HepG2 (cell line): ENCODE measurements around the gene TNP2. TPM values are rescaled to one million over a fixed set of nuclear protein-coding genes. Genes with fewer than 3 reads are reported as not detected.

Experiments used
- AHR ChIP-seq: IDR thresholded peaks from 2 replicates; pipeline ENCODE4 v1.6.1; 2018; ENCODE audit warnings: missing genetic modification reagents, missing compliant biosample characterization
- ASH2L ChIP-seq: fragments of 300-600, 200-600 bp; sonication (generic); IDR thresholded peaks from 2 replicates; pipeline ENCODE4 v1.7.0; 2017; ENCODE audit warnings: low read depth, mild to moderate bottlenecking, moderate library complexity, mixed read lengths, low read length; ENCODE audit not compliant: insufficient read length
- BCL6 ChIP-seq: IDR thresholded peaks from 2 replicates; pipeline ENCODE4 v1.6.1; 2016; ENCODE audit warnings: missing genetic modification reagents, missing compliant biosample characterization
- BRD4 ChIP-seq: sonication (generic); formaldehyde crosslinking; IDR thresholded peaks from 2 replicates; pipeline ENCODE4 v1.4.0; 2020; ENCODE audit warnings: missing genetic modification reagents
- DNMT1 ChIP-seq: sonication (generic); formaldehyde crosslinking; IDR thresholded peaks from 2 replicates; pipeline ENCODE4 v1.5.1; 2020; ENCODE audit warnings: mild to moderate bottlenecking, missing genetic modification reagents
- HDAC1 ChIP-seq: sonication (generic); formaldehyde crosslinking; IDR thresholded peaks from 2 replicates; pipeline ENCODE4 v1.5.1; 2020; ENCODE audit warnings: mild to moderate bottlenecking, missing genetic modification reagents
- HIVEP1 ChIP-seq: sonication (generic); formaldehyde crosslinking; IDR thresholded peaks from 2 replicates; pipeline ENCODE4 v1.4.0; 2020; ENCODE audit warnings: mild to moderate bottlenecking, missing genetic modification reagents
- MAFK ChIP-seq, 2 experiments: IDR thresholded peaks in 1 of 2; conservative IDR thresholded peaks in 1 of 2; 2 replicates each; pipeline ENCODE4 v1.6.1; 2011; ENCODE audit warnings: improper control_type of control experiment in 2 of 2, low read length in 2 of 2
- MYNN ChIP-seq: sonication (generic); formaldehyde crosslinking; IDR thresholded peaks from 2 replicates; pipeline ENCODE4 v1.4.0; 2020; ENCODE audit warnings: mild to moderate bottlenecking, low read depth, missing genetic modification reagents
- NFYC ChIP-seq: IDR thresholded peaks from 2 replicates; pipeline ENCODE4 v1.6.1; 2016; ENCODE audit warnings: missing genetic modification reagents, missing compliant biosample characterization
- SAFB2 ChIP-seq: sonication (generic); formaldehyde crosslinking; IDR thresholded peaks from 2 replicates; pipeline ENCODE4 v1.5.1; 2020; ENCODE audit warnings: missing genetic modification reagents, low read depth, mild to moderate bottlenecking, borderline replicate concordance
- SMAD1 ChIP-seq: sonication (generic); formaldehyde crosslinking; IDR thresholded peaks from 2 replicates; pipeline ENCODE4 v1.4.0; 2020; ENCODE audit warnings: missing genetic modification reagents, low read depth, mild to moderate bottlenecking, borderline replicate concordance
- THAP11 ChIP-seq: IDR thresholded peaks from 2 replicates; pipeline ENCODE4 v1.6.1; 2016; ENCODE audit warnings: missing biosample characterization, missing genetic modification reagents
- ZBTB38 ChIP-seq: sonication (generic); formaldehyde crosslinking; IDR thresholded peaks from 2 replicates; pipeline ENCODE4 v1.5.1; 2020; ENCODE audit warnings: mild to moderate bottlenecking, missing genetic modification reagents
- ZBTB7B ChIP-seq: sonication (generic); formaldehyde crosslinking; IDR thresholded peaks from 2 replicates; pipeline ENCODE4 v1.4.0; 2020; ENCODE audit warnings: missing genetic modification reagents
- ZFAT ChIP-seq: sonication (generic); formaldehyde crosslinking; conservative IDR thresholded peaks from 2 replicates; pipeline ENCODE4 v1.8.1; 2023; ENCODE audit warnings: missing genetic modification reagents, inconsistent platforms
- ZNF232 ChIP-seq: sonication (generic); formaldehyde crosslinking; IDR thresholded peaks from 2 replicates; pipeline ENCODE4 v1.4.0; 2020; ENCODE audit warnings: missing genetic modification reagents, borderline replicate concordance
- ZNF3 ChIP-seq: IDR thresholded peaks from 2 replicates; pipeline ENCODE4 v1.7.0; 2017; ENCODE audit warnings: inconsistent platforms
- ZNF460 ChIP-seq: sonication (generic); formaldehyde crosslinking; IDR thresholded peaks from 2 replicates; pipeline ENCODE4 v1.5.1; 2020; ENCODE audit warnings: missing genetic modification reagents, mild to moderate bottlenecking, borderline replicate concordance
- ZNF513 ChIP-seq: sonication (generic); formaldehyde crosslinking; conservative IDR thresholded peaks from 2 replicates; pipeline ENCODE4 v1.5.0; 2020; ENCODE audit warnings: missing genetic modification reagents
- ZNF749 ChIP-seq: sonication (generic); formaldehyde crosslinking; IDR thresholded peaks from 2 replicates; pipeline ENCODE4 v1.8.0; 2022; ENCODE audit warnings: mild to moderate bottlenecking, missing genetic modification reagents, moderate library complexity, borderline replicate concordance
- ZNF775 ChIP-seq: sonication (generic); formaldehyde crosslinking; IDR thresholded peaks from 2 replicates; pipeline ENCODE4 v1.4.0; 2020; ENCODE audit warnings: missing genetic modification reagents, mild to moderate bottlenecking, moderate library complexity, borderline replicate concordance
- polyA plus RNA-seq, 8 experiments: library from polyadenylated mRNA; depleted of rRNA in 3 of 8; stranded (reverse) in 7 of 8; unstranded in 1 of 8; fragments of >200 nt; fragmentation: Illumina TruSeq in 4 of 8; extraction: Trizol in 4 of 8; gene quantifications; 2 replicates each; pipeline versions ENCODE4 v1.2.1 to v1.2.3, GENCODE V29; 2011 to 2016; ENCODE audit warnings: low read depth in 4 of 8, missing spikeins in 1 of 8, mixed read lengths in 1 of 8; ENCODE audit not compliant: insufficient read depth in 1 of 8
- total RNA-seq, 5 experiments: library from RNA; depleted of rRNA; stranded (reverse); fragments of >200 nt; fragmentation: Illumina TruSeq; extraction: Trizol; gene quantifications; 2 replicates each; pipeline ENCODE4 v1.2.3, GENCODE V29; 2016; ENCODE audit warnings: low read depth in 1 of 5
- TF ChIP-seq, protein P1 (sequence below), 2 experiments: sonication (generic) in 1 of 2; formaldehyde crosslinking in 1 of 2; IDR thresholded peaks; 2 replicates each; pipeline versions ENCODE4 v1.5.1 to v1.6.1; 2011 to 2020; ENCODE audit warnings: borderline replicate concordance in 1 of 2, low read depth in 1 of 2, low read length in 1 of 2, mild to moderate bottlenecking in 1 of 2, missing genetic modification reagents in 1 of 2, moderate library complexity in 1 of 2
- TF ChIP-seq, protein P2 (sequence below): sonication (generic); formaldehyde crosslinking; conservative IDR thresholded peaks from 2 replicates; pipeline ENCODE4 v1.4.0; 2020; ENCODE audit warnings: missing genetic modification reagents
- TF ChIP-seq, protein P3 (sequence below): IDR thresholded peaks from 2 replicates; pipeline ENCODE4 v1.6.1; 2012; ENCODE audit warnings: inconsistent platforms

TNP2 gene
- total and polyA plus RNA-seq, 2 of the 13 experiments (the other 11 are each of a cell fraction or from before 2014, with no cell fraction given), result not detected

GRCh38 chr16:11303405-11304138 is 34.4 kb upstream of the TNP2 start (continued):
- TF ChIP-seq, protein P1, sequence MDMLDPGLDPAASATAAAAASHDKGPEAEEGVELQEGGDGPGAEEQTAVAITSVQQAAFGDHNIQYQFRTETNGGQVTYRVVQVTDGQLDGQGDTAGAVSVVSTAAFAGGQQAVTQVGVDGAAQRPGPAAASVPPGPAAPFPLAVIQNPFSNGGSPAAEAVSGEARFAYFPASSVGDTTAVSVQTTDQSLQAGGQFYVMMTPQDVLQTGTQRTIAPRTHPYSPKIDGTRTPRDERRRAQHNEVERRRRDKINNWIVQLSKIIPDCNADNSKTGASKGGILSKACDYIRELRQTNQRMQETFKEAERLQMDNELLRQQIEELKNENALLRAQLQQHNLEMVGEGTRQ (IDR thresholded peaks at IDR 0.05; ENCODE audit: low read depth, low read length), result 0 out of 2 replicates have a peak, but pooled peaks have one; percentile 3
- TF ChIP-seq, protein P1 (CRISPR knock-in tag; IDR thresholded peaks at IDR 0.05; ENCODE audit: borderline replicate concordance), result no peak
- TF ChIP-seq MYNN (CRISPR knock-in tag) (0 out of 2 replicates have a peak, but pooled peaks have one; percentile 30), THAP11 (CRISPR knock-in tag) (no peak; the same call in 1 of the 2 replicates), NFYC (CRISPR knock-in tag) (no peak), ZNF775 (CRISPR knock-in tag) (no peak), ZNF3 (CRISPR knock-in tag) (no peak), SMAD1 (CRISPR knock-in tag) (no peak), ZBTB7B (0 out of 2 replicates have a peak, but pooled peaks have one; percentile 43), BCL6 (CRISPR knock-in tag) (peak; percentile 42; the same call in 1 of the 2 replicates), AHR (CRISPR knock-in tag) (no peak), HIVEP1 (CRISPR knock-in tag) (no peak), ZFAT (CRISPR knock-in tag) (no peak), ZBTB38 (CRISPR knock-in tag) (peak; percentile 79), MAFK (conservative IDR thresholded peaks at IDR 0.05 in 1 of 2, IDR thresholded peaks at IDR 0.05 in 1 of 2; ENCODE audit: low read length in 2 of 2) (no peak), ZNF232 (no peak), ZNF513 (CRISPR knock-in tag) (no peak), ZNF749 (CRISPR knock-in tag) (no peak), ZNF460 (CRISPR knock-in tag) (no peak), ASH2L (peak; percentile 27), BRD4 (no peak), HDAC1 (CRISPR knock-in tag) (0 out of 2 replicates have a peak, but pooled peaks have one; percentile 16), DNMT1 (no peak), SAFB2 (CRISPR knock-in tag) (no peak)
- TF ChIP-seq, protein P2, sequence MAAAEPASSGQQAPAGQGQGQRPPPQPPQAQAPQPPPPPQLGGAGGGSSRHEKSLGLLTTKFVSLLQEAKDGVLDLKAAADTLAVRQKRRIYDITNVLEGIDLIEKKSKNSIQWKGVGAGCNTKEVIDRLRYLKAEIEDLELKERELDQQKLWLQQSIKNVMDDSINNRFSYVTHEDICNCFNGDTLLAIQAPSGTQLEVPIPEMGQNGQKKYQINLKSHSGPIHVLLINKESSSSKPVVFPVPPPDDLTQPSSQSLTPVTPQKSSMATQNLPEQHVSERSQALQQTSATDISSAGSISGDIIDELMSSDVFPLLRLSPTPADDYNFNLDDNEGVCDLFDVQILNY (CRISPR knock-in tag), result no peak
- TF ChIP-seq, protein P3, sequence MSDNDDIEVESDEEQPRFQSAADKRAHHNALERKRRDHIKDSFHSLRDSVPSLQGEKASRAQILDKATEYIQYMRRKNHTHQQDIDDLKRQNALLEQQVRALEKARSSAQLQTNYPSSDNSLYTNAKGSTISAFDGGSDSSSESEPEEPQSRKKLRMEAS, result no peak; the same call in 1 of the 2 replicates
